ENCODE data around the gene ZNF500.

GRCh38 chr16:4783951-4784336 is 17.0 kb upstream of the ZNF500 start:
- TF ChIP-seq CTCF (IDR thresholded peaks at IDR 0.05; ENCODE audit: low read length) (no peak), EZH2 (optimal IDR thresholded peaks at IDR 0.05; ENCODE audit: low read depth, low read length) (no peak)

Data from MM.1S (cell line).